Measurements from ENCODE around the gene KLF11.

GRCh38 chr2:10061221-10061925 is 18.0 kb downstream of the KLF11 start:
- TF ChIP-seq CTCF (conservative IDR thresholded peaks at IDR 0.05) = no peak
- no peak for TF ChIP-seq EZH2 (IDR thresholded peaks at IDR 0.05; ENCODE audit: low read depth)

All from PC-9 (cell line).